ENCODE measurements around the gene RAD51B. TPM values are rescaled to one million over a fixed set of nuclear protein-coding genes. Genes with fewer than 3 reads are reported as not detected.

The RAD51B gene
- total and polyA plus RNA-seq, 9 of the 15 experiments (the other 6 are each of a cell fraction or from before 2014, with no cell fraction given): 8.5 to 17.3 (median 11.3) TPM

GRCh38 chr14:67837011-67837624 lies 17.5 kb downstream of the RAD51B start (continued):
- peak; percentile 23; the same call in 1 of the 2 replicates for TF ChIP-seq TFE3 (CRISPR knock-in tag; IDR thresholded peaks at IDR 0.05)
- peak; percentile 51; the same call in 1 of the 2 replicates for TF ChIP-seq REST (IDR thresholded peaks at IDR 0.05; ENCODE audit: borderline replicate concordance)
- no peak for TF ChIP-seq REST (CRISPR knock-in tag; IDR thresholded peaks at IDR 0.05; ENCODE audit: low read depth)
- TF ChIP-seq, protein P1, sequence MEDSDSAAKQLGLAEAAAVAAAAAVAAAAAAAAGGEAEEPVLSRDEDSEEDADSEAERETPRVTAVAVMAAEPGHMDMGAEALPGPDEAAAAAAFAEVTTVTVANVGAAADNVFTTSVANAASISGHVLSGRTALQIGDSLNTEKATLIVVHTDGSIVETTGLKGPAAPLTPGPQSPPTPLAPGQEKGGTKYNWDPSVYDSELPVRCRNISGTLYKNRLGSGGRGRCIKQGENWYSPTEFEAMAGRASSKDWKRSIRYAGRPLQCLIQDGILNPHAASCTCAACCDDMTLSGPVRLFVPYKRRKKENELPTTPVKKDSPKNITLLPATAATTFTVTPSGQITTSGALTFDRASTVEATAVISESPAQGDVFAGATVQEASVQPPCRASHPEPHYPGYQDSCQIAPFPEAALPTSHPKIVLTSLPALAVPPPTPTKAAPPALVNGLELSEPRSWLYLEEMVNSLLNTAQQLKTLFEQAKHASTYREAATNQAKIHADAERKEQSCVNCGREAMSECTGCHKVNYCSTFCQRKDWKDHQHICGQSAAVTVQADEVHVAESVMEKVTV (CRISPR knock-in tag; IDR thresholded peaks at IDR 0.05): peak; percentile 66

Measured in K562 (cell line).